ENCODE measurements around the gene BRINP2. TPM values are rescaled to one million over a fixed set of nuclear protein-coding genes. Genes with fewer than 3 reads are reported as not detected.

Gene BRINP2
- total RNA-seq, 1 donor: not detected

DNA sequence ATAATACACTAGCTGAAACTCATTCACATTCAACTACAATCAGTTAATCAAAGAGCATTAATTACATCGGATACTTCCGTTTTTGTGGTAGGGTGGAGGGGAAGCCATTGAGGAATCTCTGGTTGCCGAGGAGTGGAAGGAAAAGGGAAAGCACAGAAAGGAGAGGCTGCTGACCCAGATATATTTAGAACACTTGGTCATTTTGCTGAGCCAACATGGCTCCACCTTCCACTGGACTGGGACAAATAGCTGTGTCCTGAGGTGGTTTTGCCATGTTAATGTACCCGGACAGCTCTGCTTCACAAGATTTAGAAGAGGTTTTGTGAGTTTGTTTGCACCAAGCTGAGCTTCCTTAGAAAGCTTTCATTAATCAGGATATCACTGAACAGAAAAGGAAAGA, 32.4 kb upstream of the BRINP2 start:
- H4K20me1 ChIP-seq (ENCODE audit: insufficient read depth, low read length): no peaks in the 10 kb centered on the region
- H3K27me3 ChIP-seq (ENCODE audit: insufficient read depth, low read length): no peaks in the 10 kb centered on the region
- H3K36me3 ChIP-seq (ENCODE audit: insufficient read depth, low read length): no peaks in the 10 kb centered on the region
- no peak overlapping the region for H3K27ac ChIP-seq (ENCODE audit: low read depth, low read length)
- no peak overlapping the region for H3K4me3 ChIP-seq (ENCODE audit: insufficient read depth, low read length)
- no peaks in the 10 kb centered on the region for H3K9me3 ChIP-seq (ENCODE audit: low read depth, low read length)
- H3K4me1 ChIP-seq (ENCODE audit: insufficient read depth, low read length): no peaks in the 10 kb centered on the region
- no peak overlapping the region for H3K4me2 ChIP-seq (ENCODE audit: insufficient read depth, low read length)
- no peak overlapping the region for H2AFZ ChIP-seq (ENCODE audit: low read length)
- TF ChIP-seq, protein P1, sequence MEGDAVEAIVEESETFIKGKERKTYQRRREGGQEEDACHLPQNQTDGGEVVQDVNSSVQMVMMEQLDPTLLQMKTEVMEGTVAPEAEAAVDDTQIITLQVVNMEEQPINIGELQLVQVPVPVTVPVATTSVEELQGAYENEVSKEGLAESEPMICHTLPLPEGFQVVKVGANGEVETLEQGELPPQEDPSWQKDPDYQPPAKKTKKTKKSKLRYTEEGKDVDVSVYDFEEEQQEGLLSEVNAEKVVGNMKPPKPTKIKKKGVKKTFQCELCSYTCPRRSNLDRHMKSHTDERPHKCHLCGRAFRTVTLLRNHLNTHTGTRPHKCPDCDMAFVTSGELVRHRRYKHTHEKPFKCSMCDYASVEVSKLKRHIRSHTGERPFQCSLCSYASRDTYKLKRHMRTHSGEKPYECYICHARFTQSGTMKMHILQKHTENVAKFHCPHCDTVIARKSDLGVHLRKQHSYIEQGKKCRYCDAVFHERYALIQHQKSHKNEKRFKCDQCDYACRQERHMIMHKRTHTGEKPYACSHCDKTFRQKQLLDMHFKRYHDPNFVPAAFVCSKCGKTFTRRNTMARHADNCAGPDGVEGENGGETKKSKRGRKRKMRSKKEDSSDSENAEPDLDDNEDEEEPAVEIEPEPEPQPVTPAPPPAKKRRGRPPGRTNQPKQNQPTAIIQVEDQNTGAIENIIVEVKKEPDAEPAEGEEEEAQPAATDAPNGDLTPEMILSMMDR (IDR thresholded peaks at IDR 0.05; ENCODE audit: extremely low read depth, low read depth, low read length): no peak
- H3K79me2 ChIP-seq (ENCODE audit: insufficient read depth, low read length): no peaks in the 10 kb centered on the region
- DNase-seq (ENCODE audit: insufficient read length, low spot score, missing footprints): no peak

DNA sequence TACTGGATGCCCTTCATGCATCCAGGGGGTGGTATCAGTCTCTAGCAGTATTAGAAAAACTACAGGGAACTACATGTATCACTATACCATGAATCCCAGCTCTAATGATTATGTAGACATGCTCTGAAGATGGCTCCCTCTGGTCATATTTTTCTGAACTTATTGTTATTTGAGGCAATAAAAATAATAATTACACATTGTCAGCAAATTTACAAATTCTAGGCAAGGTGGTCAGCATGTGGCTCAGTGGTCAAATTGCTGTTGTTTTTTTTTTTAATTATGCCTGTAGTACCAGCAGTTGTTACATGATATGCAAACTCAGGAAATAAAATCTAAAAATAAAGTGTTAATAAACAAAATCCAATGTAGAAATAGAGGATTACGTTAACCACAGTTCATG, 28.7 kb upstream of the BRINP2 start:
- no peaks in the 10 kb centered on the region for H4K20me1 ChIP-seq (ENCODE audit: insufficient read depth, low read length)
- H3K36me3 ChIP-seq (ENCODE audit: insufficient read depth, low read length): no peaks in the 10 kb centered on the region
- H3K9me3 ChIP-seq (ENCODE audit: low read depth, low read length): no peaks in the 10 kb centered on the region
- H2AFZ ChIP-seq (ENCODE audit: low read length): no peak overlapping the region
- TF ChIP-seq, protein P1 (IDR thresholded peaks at IDR 0.05; ENCODE audit: extremely low read depth, low read depth, low read length): no peak
- H3K27ac ChIP-seq (ENCODE audit: low read depth, low read length): no peak overlapping the region
- no peaks in the 10 kb centered on the region for H3K4me1 ChIP-seq (ENCODE audit: insufficient read depth, low read length)
- no peaks in the 10 kb centered on the region for H3K27me3 ChIP-seq (ENCODE audit: insufficient read depth, low read length)
- no peak overlapping the region for H3K4me2 ChIP-seq (ENCODE audit: insufficient read depth, low read length)
- H3K79me2 ChIP-seq (ENCODE audit: insufficient read depth, low read length): no peaks in the 10 kb centered on the region
- DNase-seq (ENCODE audit: insufficient read length, low spot score, missing footprints): no peak
- H3K4me3 ChIP-seq (ENCODE audit: insufficient read depth, low read length): no peak overlapping the region

DNA sequence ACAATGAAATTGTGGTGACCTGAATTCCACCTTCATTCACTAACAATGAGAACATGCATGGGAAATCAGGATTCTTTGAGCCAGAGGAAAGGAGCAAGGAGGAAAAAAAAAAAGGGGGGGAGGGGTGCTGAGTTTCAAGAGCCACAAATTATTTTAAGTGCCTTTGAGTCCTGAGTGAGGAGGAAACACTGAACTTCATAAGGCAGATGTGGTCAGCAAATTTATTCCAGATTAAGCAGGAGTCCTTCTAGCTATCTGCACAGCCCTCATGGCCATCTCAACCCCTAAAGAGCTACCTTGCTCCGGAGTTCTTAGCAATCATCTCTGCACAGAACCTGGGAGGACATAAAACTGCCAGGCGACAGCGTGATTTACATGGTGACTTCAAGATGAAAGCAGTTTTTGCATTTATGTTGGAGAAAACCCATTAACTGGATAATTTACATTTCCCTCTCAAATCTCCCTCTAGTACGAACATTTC, 27.9 kb upstream of the BRINP2 start:
- DNase-seq (ENCODE audit: insufficient read length, low spot score, missing footprints): no peak
- no peaks in the 10 kb centered on the region for H3K79me2 ChIP-seq (ENCODE audit: insufficient read depth, low read length)
- no peaks in the 10 kb centered on the region for H4K20me1 ChIP-seq (ENCODE audit: insufficient read depth, low read length)
- H2AFZ ChIP-seq (ENCODE audit: low read length): no peak overlapping the region
- H3K36me3 ChIP-seq (ENCODE audit: insufficient read depth, low read length): no peaks in the 10 kb centered on the region
- H3K4me3 ChIP-seq (ENCODE audit: insufficient read depth, low read length): no peak overlapping the region
- no peaks in the 10 kb centered on the region for H3K4me1 ChIP-seq (ENCODE audit: insufficient read depth, low read length)
- no peaks in the 10 kb centered on the region for H3K27me3 ChIP-seq (ENCODE audit: insufficient read depth, low read length)
- no peak overlapping the region for H3K27ac ChIP-seq (ENCODE audit: low read depth, low read length)
- no peaks in the 10 kb centered on the region for H3K9me3 ChIP-seq (ENCODE audit: low read depth, low read length)
- H3K4me2 ChIP-seq (ENCODE audit: insufficient read depth, low read length): no peak overlapping the region
- TF ChIP-seq, protein P1 (IDR thresholded peaks at IDR 0.05; ENCODE audit: extremely low read depth, low read depth, low read length): no peak

DNA sequence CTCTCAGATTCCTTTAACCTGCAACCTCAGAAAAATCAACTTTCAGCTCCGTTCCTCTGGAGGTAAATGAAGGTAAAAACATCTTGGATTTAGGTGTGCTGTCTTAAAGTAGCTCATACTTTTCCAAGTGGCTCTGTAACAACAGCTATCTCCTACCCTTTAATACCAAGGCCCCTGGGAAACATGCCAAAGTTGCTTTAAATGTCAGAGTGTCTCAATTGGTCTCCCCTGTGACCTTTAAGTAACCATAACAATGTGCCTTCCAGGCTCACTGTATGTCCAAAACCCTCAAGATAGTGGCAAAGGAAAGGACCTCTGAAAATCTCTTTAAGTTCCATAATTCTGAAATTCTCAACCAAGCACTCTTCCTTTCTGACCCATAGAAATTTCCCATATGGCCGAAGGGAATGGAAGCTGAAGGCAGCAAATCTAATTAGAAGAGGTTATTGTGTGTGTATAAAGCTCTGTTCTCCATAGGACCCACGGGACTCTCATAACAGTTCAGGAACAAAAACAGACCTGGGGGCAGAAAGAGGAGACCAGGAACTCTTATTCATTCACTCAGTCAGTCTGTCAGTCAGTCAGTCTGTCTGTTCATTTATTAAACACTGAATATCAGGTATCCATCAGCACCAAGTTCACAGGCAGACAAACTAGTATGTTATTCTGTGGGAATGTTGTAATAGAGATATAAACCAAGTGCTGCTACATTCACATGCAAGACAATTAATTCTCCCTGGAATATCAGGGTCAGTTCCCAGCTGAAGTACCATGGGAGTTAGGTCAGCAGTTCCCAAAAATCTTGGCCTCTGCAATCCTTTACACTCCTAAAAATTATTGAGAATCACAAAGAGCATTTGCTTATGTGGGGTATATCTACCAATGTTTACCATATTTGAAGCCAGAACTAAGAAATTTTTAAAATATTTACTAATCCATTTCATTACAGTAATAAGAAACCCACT, 25.4 kb upstream of the BRINP2 start:
- no peak overlapping the region for H3K27ac ChIP-seq (ENCODE audit: low read depth, low read length)
- TF ChIP-seq, protein P1 (IDR thresholded peaks at IDR 0.05; ENCODE audit: extremely low read depth, low read depth, low read length): no peak

More for the DNA sequence above, 25.4 kb upstream of the BRINP2 start:
- Histone ChIP-seq H3K4me3 (ENCODE audit: insufficient read depth, low read length) (no peak overlapping the region), H3K27me3 (ENCODE audit: insufficient read depth, low read length) (no peaks in the 10 kb centered on the region), H4K20me1 (ENCODE audit: insufficient read depth, low read length) (no peaks in the 10 kb centered on the region), H3K9me3 (ENCODE audit: low read depth, low read length) (no peaks in the 10 kb centered on the region), H3K4me1 (ENCODE audit: insufficient read depth, low read length) (no peaks in the 10 kb centered on the region), H3K79me2 (ENCODE audit: insufficient read depth, low read length) (no peaks in the 10 kb centered on the region), H3K4me2 (ENCODE audit: insufficient read depth, low read length) (no peak overlapping the region), H3K36me3 (ENCODE audit: insufficient read depth, low read length) (no peaks in the 10 kb centered on the region), H2AFZ (ENCODE audit: low read length) (no peak overlapping the region)
- DNase-seq (ENCODE audit: insufficient read length, low spot score, missing footprints): no peak

Measured in osteoblast (primary cell).